Fibroblast of lung (primary cell): ENCODE measurements around the gene GLIS1.

Experiments used
- CTCF ChIP-seq, 2 donors: IDR thresholded peaks in 1 of 2; conservative IDR thresholded peaks in 1 of 2; 1 replicate in 1 of 2; 2 replicates in 1 of 2; pipeline ENCODE4 v1.5.1; 2011 to 2012; ENCODE audit warnings: low read length in 2 of 2, control low read depth in 1 of 2, inconsistent platforms in 1 of 2, low read depth in 1 of 2, mild to moderate bottlenecking in 1 of 2
- EZH2 ChIP-seq: IDR thresholded peaks from 2 replicates; pipeline ENCODE4 v1.5.1; 2012; ENCODE audit warnings: low read length, control low read depth, mild to moderate bottlenecking; ENCODE audit errors: missing control alignments

- TF ChIP-seq CTCF (conservative IDR thresholded peaks at IDR 0.05 in 1 of 2, IDR thresholded peaks at IDR 0.05 in 1 of 2; ENCODE audit: low read depth in 1 of 2, low read length in 2 of 2) (no peak), EZH2 (no peak)
Measured at GRCh38 chr1:53463961-53464899, 274.7 kb downstream of the GLIS1 start.
